HG02973 (cell line): ENCODE results near the gene MLH1.

Experiments used
- ATAC-seq: cut with Tn5 transposase; IDR thresholded peaks from one replicate; pipeline ENCODE4 v1.9.1; 2021; ENCODE audit warnings: moderate library complexity; ENCODE audit not compliant: unreplicated experiment

Gene MLH1

GRCh38 chr3:37087870-37088269 lies 94.6 kb downstream of the MLH1 start:
- ATAC-seq: no peak

- no peak for ATAC-seq
Observed at GRCh38 chr3:37092484-37092883, 99.2 kb downstream of the MLH1 start.

- no peak for ATAC-seq
Observed at GRCh38 chr3:37093481-37093880, 100.2 kb downstream of the MLH1 start.

GRCh38 chr3:37094636-37095035 lies 101.3 kb downstream of the MLH1 start:
- ATAC-seq: no peak

- no peak for ATAC-seq
Observed at GRCh38 chr3:37096288-37096687, 103.0 kb downstream of the MLH1 start.

- no peak for ATAC-seq
Observed at GRCh38 chr3:37096975-37097374, 103.7 kb downstream of the MLH1 start.

- ATAC-seq: no peak
Observed at GRCh38 chr3:37097776-37098175, 104.5 kb downstream of the MLH1 start.

- ATAC-seq: no peak
Observed at GRCh38 chr3:37098884-37099283, 105.6 kb downstream of the MLH1 start.

- no peak for ATAC-seq
Observed at GRCh38 chr3:37099469-37099868, 106.2 kb downstream of the MLH1 start.

- no peak for ATAC-seq
Observed at GRCh38 chr3:37100411-37100810, 107.1 kb downstream of the MLH1 start.
